ENCODE results near the gene TPPP.
"Not testable (repeated sequence)": the region's sequence is repeated elsewhere in the genome, so short reads cannot be mapped to it uniquely, and the experiment has no call there.

TPPP gene

DNA sequence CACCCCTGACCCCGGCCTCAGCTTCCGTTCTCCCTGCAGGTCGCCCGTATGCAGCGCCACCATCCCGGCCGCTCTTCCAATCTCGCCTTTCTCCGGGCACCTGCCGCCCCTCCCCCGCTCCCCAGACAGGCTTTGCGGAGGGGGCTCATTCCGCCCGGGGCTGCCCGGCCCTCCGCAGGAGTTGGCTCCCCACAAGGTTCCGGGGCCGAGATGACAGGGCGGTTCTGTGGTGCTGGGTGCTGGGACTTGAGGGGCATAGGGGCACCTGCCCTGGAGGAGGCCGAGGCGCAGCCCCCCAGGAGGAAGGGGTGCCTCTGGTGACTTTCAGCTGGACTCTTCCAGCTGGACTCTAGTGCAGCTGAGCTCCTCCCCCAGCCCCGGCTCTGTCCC, 885 bp upstream of the TPPP start:
- DNase-seq (ENCODE audit: low read depth in 2 of 2) = not testable (repeated sequence)

GRCh38 chr5:692529-693041, 567 bp downstream of the TPPP start:
- not testable (repeated sequence) for DNase-seq (ENCODE audit: low read depth in 2 of 2)

GRCh38 chr5:691817-692528, 1.2 kb downstream of the TPPP start:
- DNase-seq (ENCODE audit: low read depth in 2 of 2) = no peak

DNA sequence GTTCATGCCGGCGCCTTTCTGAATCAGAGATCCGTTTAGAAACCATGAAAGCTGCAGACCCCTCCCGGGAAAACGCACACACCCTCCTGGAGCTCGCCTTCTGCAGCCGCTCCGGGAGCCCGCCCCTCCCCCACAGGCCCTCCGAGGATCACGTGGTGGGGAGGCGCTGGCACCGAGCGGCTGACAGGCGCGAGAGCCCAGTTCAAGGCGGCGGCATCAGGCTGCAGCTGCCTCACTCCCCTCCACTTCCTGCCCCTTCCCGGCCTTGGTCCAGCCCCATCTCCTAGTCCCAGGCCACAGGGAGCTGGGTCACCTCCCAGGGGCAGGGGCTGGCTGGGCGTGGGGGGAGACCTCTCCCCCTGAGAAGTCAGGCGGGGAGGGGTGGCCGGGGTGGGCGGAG, 2.1 kb downstream of the TPPP start:
- not testable (repeated sequence) for DNase-seq (ENCODE audit: low read depth in 2 of 2)

- DNase-seq (ENCODE audit: low read depth in 2 of 2) = not testable (repeated sequence)
These were observed 2.9 kb downstream of the TPPP start for GRCh38 chr5:690293-690692.

DNA sequence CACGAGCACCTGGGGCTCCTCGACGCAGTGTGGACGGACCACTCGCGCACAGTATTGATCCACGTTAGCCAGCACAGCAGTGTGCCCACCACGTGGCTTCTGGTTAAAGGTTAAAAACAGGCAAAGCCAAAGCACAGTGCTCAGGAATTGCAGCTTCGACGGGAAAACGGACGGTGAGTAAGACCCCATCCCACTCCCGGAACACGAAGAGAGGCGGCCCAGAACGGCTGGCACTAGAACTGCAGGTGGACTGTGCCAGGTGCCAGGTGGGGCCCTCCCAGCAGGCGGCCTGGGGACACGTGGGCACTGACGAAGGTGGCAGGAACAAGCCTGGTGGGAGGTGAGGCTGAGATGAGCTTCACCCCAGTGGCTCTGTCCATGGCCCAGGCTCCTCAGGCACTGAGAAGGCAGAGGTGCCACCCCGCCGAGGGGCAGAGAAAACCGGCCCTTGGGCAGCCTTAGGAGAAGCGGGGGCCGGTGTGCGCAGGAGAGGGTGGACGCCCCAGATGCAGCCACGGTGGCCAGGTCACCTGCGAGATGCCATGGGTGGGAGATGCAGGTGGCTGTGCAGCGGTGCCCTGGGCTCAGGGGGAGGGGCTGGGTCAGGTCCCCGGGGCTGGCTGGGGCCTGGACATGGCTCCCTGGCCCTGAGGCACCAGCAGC, 4.7 kb downstream of the TPPP start:
- not testable (repeated sequence) for DNase-seq (ENCODE audit: low read depth in 2 of 2)

GRCh38 chr5:686936-687335, 6.2 kb downstream of the TPPP start:
- DNase-seq (ENCODE audit: low read depth in 2 of 2) = not testable (repeated sequence)

DNA sequence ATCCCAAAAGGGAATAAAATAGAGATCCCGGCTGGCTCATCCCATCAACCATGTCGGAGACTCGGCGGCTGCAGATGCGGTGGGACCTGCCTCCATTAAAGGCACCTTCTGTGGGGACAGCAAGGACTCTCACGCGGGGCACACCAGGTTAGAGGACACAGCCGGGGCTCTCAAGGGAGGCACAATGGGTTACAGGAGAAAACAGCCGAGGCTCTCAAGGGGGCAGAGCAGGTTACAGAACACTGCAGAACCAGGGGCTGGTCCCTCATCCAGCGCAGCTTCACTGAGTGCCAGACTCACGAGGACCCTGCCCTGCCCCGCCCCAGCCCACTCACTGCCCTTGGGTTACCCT, 7.0 kb downstream of the TPPP start:
- not testable (repeated sequence) for DNase-seq (ENCODE audit: low read depth in 2 of 2)

DNA sequence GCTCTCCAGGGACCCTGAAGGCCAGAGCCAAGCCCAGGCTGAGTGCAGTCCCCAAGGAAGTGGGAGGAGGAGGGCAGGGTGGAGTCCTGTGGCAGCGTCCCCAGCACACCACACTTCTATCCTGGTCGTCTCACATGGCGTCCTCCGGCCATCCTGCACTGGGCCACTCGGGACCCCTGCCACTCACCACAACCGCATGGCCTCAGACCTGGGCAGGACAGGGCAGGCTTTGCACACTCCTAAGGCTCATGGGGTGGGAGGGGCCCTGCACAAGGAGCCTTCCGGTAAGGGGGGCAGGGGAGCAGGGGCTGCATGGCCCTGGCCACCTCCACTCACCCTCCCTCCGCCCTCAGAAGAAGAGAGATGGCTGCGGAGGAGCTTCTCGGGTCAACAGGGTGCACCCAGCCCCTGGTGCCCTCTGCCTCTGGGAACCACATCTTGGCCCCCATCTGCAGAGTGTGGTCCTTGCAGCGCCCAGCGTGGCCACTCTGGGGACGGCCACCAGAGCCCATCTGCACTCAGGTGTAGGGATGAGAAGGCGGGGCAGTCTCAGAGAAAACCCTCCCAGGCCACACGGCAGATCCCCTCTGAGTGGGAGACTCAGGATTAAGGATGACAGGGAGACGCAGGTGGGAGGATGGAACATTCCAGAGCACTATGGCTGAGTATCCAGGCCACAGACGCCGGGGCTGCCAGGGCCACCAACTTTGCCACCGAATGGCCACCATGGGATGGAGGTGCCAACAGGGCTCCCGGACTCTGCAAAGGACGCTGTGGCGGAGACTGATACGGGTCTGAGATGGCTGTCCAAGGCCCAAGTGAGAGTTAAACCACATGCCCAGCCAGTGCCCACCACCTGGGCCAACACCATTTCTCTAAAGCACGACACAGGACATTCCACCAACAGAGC, 7.6 kb downstream of the TPPP start:
- DNase-seq (ENCODE audit: low read depth in 2 of 2) = no peak

GRCh38 chr5:684751-685216, 8.4 kb downstream of the TPPP start:
- DNase-seq (ENCODE audit: low read depth in 2 of 2) = no peak

GRCh38 chr5:683551-684481, 9.3 kb downstream of the TPPP start:
- no peak for DNase-seq (ENCODE audit: low read depth in 2 of 2)

- DNase-seq (ENCODE audit: low read depth in 2 of 2) = not testable (repeated sequence)
These were observed 10.3 kb downstream of the TPPP start for GRCh38 chr5:682651-683358.

DNA sequence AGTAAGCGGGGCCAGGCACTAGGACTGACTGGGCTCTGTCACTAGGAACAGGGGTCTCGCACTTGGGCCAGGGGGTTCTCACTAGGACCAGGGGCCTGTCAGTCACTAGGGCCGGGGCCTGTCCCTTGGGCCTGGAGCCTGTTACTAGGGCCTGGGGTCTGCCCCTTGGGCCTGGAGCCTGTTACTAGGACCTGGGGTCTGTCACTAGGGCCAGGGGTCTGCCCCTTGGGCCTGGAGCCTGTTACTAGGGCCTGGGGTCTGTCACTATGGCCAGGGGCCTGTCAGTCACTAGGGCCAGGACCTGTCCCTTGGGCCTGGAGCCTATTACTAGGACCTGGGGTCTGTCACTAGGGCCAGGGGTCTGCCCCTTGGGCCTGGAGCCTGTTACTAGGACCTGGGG, 10.9 kb downstream of the TPPP start:
- not testable (repeated sequence) for DNase-seq (ENCODE audit: low read depth in 2 of 2)

DNA sequence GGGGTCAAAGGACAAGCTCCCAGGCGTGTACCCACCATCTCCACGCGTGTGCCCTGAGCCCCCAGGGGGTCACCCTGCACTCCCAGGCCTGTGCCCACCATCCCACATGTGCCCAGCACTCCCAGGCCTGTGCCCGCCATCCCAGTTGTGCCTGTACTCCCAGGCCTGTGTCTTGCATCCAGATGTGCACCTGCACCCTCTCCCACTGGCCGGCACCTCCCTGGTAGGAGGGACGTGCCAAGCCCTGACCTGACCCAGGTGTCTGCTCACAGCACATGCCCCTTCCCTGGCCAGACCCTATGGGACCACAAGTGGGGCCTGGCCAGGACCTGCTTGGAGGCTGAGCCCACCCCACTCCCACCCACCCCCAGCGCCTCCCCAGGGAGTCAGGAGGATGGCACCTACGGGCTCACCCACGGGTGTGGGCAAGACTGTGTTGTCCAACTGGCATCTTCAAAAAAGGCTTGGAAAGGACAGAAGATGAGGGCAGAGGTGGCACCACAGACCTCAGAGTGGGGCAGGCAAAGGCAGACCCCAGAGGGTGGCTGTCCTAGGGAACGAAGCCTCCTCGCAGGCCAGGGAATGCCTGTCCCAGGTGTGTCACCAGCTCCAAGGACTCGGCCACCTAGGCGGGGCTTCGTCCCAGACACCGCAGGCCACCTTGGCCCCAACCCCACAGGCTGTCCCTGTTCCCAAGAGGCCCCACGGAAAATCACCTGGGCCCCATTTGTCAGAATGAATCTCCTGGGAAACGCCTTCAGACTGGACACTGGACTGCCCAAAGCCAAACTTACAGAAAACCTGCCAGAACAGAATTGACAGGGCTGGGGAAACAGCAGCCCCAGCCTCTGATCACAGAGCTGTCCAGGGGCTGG, 11.6 kb downstream of the TPPP start:
- not testable (repeated sequence) for DNase-seq (ENCODE audit: low read depth in 2 of 2)

- not testable (repeated sequence) for DNase-seq (ENCODE audit: low read depth in 2 of 2)
These were observed 12.3 kb downstream of the TPPP start for GRCh38 chr5:680836-681235.

DNA sequence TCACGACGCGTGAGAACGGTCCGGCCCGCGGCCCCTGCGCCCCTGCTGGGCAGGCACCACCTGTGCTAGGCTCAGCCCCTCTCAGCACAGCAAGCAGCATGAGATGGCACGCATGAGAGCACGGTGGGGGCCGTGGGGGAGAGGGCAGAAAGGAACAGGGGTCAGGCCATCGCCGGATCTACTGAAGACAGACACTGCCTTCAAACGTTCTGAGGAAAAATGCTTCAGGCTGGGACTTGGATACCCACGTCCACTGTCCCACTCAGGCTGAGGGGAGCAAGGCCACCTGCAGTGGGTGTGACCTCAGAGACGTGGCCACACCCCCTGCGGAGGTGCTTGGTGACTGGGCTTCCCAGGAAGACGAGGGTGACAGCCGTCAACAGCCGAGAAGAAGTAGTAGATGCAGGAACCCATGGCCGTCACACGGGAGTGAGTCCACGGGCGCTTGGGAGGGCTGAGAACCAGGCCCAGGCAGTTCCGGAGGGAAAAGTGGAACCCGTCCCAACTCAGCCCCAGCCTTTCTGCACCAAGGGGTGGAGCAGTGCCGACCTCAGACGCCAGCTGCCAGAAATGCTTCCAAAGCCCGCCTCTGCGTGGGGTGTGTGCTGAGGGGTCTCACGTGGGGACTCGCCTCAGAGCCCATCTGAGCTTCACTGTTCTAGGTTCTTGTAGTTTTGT, 12.9 kb downstream of the TPPP start:
- DNase-seq (ENCODE audit: low read depth in 2 of 2) = not testable (repeated sequence)

DNA sequence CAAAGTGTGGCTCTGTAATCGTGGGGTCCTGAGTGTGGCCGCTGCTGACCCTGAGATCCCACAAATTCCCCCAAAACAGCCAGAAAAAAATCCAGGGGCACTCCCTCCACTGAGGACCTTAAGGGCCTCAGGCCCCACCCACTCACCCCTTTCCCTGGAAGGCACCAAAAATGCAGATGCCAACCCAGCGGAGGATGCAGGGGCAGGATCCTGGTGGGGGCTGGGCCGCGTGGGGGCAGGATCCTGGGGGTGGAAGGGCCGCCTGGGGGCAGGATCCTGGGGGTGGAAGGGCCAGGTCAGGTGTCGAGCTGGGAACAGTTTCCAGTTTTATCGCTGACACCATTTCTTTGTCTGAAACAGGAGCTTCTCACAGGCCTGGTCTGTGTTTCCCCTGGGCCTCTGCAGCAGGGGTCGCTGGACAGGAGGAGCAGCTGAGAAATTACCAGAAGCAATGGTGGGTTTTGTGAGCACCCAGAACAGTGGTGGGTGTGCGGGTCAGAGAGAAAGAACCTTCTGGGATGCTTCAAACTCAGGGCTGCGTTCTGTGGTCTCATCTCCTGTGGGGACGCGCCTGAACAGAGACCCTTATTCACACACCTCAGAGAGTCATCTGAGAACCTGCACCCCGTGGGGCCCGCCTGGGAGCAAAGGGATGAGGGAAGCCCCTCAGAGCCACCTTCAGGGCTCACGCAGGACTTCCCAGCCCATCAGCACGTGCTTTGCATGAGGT, 13.8 kb downstream of the TPPP start:
- not testable (repeated sequence) for DNase-seq (ENCODE audit: low read depth in 2 of 2)

DNA sequence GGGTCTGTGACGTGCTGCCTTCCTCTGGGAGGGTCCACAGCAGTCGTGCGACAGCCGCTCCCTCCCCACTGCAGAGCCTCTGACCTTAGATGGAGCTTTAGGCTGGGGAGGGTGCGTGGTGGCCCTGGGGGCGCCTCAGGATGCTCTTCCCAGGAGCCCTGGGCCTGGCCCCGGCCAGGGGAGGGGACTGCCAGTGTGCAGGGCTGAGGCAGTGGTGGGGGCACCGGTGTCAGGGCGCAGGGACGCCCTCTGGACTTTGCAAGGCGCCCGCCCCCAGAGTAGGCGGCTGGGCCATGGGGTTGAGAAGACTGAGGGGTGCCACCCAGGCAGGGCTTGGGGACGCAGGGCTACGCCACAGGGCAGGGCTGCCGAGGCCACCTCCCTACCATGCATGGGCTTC, 14.6 kb downstream of the TPPP start:
- not testable (repeated sequence) for DNase-seq (ENCODE audit: low read depth in 2 of 2)

All from stimulated activated CD8-positive, alpha-beta memory T cell treated with anti-CD3 and anti-CD28 coated beads, Interleukin-2, amount 100 ng/mL, for 48 hours (primary cell).